GM19324 (cell line): ENCODE measurements around the gene IRF7.
"Not testable (repeated sequence)": the region's sequence is repeated elsewhere in the genome, so short reads cannot be mapped to it uniquely, and the experiment has no call there.

Experiments used
- ATAC-seq: cut with Tn5 transposase; IDR thresholded peaks from one replicate; pipeline ENCODE4 v1.9.1; 2021; ENCODE audit warnings: mild to moderate bottlenecking, moderate library complexity; ENCODE audit not compliant: unreplicated experiment, low FRiP score

Gene IRF7

GRCh38 chr11:615504-616319 lies at the start of gene IRF7:
Gene IRF7, minus strand, starts transcription at chr11:615950. Its CDS starts 586 bp downstream, at chr11:615364.
- ATAC-seq: peak; percentile 77

GRCh38 chr11:665062-665703 lies 49.4 kb upstream of the IRF7 start:
- no peak for ATAC-seq

GRCh38 chr11:662689-663274 lies 47.0 kb upstream of the IRF7 start:
- ATAC-seq: no peak

GRCh38 chr11:660681-661444 lies 45.1 kb upstream of the IRF7 start:
- no peak for ATAC-seq

- no peak for ATAC-seq
Measured at GRCh38 chr11:660281-660680, 44.5 kb upstream of the IRF7 start.

- ATAC-seq: no peak
Measured at GRCh38 chr11:659532-660085, 43.9 kb upstream of the IRF7 start.

- no peak for ATAC-seq
Measured at GRCh38 chr11:657691-658126, 42.0 kb upstream of the IRF7 start.

GRCh38 chr11:656866-657265 lies 41.1 kb upstream of the IRF7 start:
- ATAC-seq: no peak

GRCh38 chr11:656426-656825 lies 40.7 kb upstream of the IRF7 start:
- no peak for ATAC-seq

- ATAC-seq: no peak
Measured at GRCh38 chr11:655036-655726, 39.4 kb upstream of the IRF7 start.

GRCh38 chr11:654444-654843 lies 38.7 kb upstream of the IRF7 start:
- ATAC-seq: not testable (repeated sequence)

- ATAC-seq: no peak
Measured at GRCh38 chr11:653837-654236, 38.1 kb upstream of the IRF7 start.

GRCh38 chr11:653136-653535 lies 37.4 kb upstream of the IRF7 start:
- not testable (repeated sequence) for ATAC-seq

- no peak for ATAC-seq
Measured at GRCh38 chr11:650482-650881, 34.7 kb upstream of the IRF7 start.

GRCh38 chr11:647672-648158 lies 32.0 kb upstream of the IRF7 start:
- not testable (repeated sequence) for ATAC-seq

- ATAC-seq: no peak
Measured at GRCh38 chr11:646214-646613, 30.5 kb upstream of the IRF7 start.

- no peak for ATAC-seq
Measured at GRCh38 chr11:645536-645935, 29.8 kb upstream of the IRF7 start.

GRCh38 chr11:643849-644738 lies 28.3 kb upstream of the IRF7 start:
- ATAC-seq: no peak

- no peak for ATAC-seq
Measured at GRCh38 chr11:643366-643765, 27.6 kb upstream of the IRF7 start.
